ENCODE data around the gene P2RY6.

The P2RY6 gene

GRCh38 chr11:73334384-73335203 lies 62.5 kb downstream of the P2RY6 start:
- H3K27ac ChIP-seq: no peak overlapping the region
- no peak for TF ChIP-seq CTCF (conservative IDR thresholded peaks at IDR 0.05)
- no peak for TF ChIP-seq ZFX (IDR thresholded peaks at IDR 0.05)

- H3K27ac ChIP-seq: no peak overlapping the region
- TF ChIP-seq ZFX (IDR thresholded peaks at IDR 0.05): no peak
- TF ChIP-seq CTCF (conservative IDR thresholded peaks at IDR 0.05): peak; percentile 99
These were observed 63.2 kb downstream of the P2RY6 start for GRCh38 chr11:73335204-73335923.

- TF ChIP-seq ZFX (IDR thresholded peaks at IDR 0.05): no peak
- TF ChIP-seq CTCF (conservative IDR thresholded peaks at IDR 0.05): no peak
- H3K27ac ChIP-seq: no peak overlapping the region
These were observed 65.7 kb downstream of the P2RY6 start for GRCh38 chr11:73337846-73338245.

- no peak overlapping the region for H3K27ac ChIP-seq
- TF ChIP-seq ZFX (IDR thresholded peaks at IDR 0.05): no peak
- TF ChIP-seq CTCF (conservative IDR thresholded peaks at IDR 0.05): no peak
These were observed 66.1 kb downstream of the P2RY6 start for GRCh38 chr11:73338279-73338678.

- no peak overlapping the region for H3K27ac ChIP-seq
- TF ChIP-seq CTCF (conservative IDR thresholded peaks at IDR 0.05) (no peak), ZFX (IDR thresholded peaks at IDR 0.05) (no peak)
These were observed 68.0 kb downstream of the P2RY6 start for GRCh38 chr11:73340164-73340563.

- peak overlapping the region; percentile 38 for H3K27ac ChIP-seq
- no peak for TF ChIP-seq ZFX (IDR thresholded peaks at IDR 0.05)
- TF ChIP-seq CTCF (conservative IDR thresholded peaks at IDR 0.05): no peak; the same call in 1 of the 2 replicates
These were observed 70.5 kb downstream of the P2RY6 start for GRCh38 chr11:73342633-73343032.
